Measurements from ENCODE around the gene GUCA2A.

GUCA2A gene

GRCh38 chr1:42145764-42146625 is 18.6 kb downstream of the GUCA2A start:
- H3K4me3 ChIP-seq (ENCODE audit: low read depth, low read length): no peak overlapping the region
- DNase-seq (ENCODE audit: low read depth): no peak
- no peak for TF ChIP-seq CTCF (conservative IDR thresholded peaks at IDR 0.05; ENCODE audit: low read depth, low read length)

DNA sequence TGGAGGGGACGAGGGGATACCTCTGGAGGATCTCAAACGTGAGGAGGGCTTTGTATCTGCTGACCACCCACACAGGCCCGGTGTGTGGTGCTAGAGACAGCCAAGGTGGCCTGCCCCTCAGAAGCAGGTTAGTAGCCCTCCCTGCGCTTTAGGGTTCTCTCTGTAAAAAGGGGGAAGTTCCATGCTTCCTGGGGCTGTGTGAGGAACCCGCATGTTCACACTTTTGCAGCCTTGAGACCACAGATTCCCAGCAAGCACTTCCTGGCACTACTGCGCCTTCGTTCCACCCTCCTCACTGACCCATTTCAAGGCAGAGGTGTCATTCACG is 19.2 kb downstream of the GUCA2A start:
- no peak for TF ChIP-seq CTCF (conservative IDR thresholded peaks at IDR 0.05; ENCODE audit: low read depth, low read length)
- no peak for DNase-seq (ENCODE audit: low read depth)
- no peak overlapping the region for H3K4me3 ChIP-seq (ENCODE audit: low read depth, low read length)

DNA sequence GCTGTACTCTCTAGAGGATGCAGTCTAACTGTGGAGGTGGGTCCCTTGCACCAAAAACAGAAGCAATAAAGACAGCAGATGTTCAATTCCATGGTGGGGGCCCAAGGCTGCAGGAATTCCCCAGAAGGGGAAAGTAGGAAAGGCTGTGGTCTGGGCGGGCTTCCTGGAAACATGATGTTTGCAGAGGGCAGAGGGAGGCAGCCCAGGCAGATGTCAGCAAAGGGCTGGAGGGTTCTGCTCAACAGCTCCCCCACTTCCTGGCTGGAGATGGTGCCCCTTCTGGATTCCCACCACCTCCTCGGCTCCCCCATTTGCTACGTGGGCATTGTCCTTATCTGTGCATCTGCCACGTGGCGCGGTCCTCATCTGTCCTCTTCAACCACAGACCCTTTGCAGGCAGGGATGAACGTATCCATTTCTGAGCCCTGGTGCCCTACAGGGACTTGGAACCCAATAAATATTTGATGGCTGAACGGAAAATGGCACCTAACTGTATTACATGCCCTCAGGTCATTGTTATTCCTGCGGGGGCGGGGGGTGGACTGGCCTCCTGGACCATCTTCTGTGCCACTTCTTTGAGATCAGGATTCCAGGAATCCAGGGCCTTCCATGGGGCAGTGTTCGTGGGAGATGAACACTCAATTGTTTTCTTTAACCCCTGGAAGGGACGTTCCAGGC is 19.7 kb downstream of the GUCA2A start:
- no peak for DNase-seq (ENCODE audit: low read depth)
- TF ChIP-seq CTCF (conservative IDR thresholded peaks at IDR 0.05; ENCODE audit: low read depth, low read length): no peak
- H3K4me3 ChIP-seq (ENCODE audit: low read depth, low read length): no peak overlapping the region

DNA sequence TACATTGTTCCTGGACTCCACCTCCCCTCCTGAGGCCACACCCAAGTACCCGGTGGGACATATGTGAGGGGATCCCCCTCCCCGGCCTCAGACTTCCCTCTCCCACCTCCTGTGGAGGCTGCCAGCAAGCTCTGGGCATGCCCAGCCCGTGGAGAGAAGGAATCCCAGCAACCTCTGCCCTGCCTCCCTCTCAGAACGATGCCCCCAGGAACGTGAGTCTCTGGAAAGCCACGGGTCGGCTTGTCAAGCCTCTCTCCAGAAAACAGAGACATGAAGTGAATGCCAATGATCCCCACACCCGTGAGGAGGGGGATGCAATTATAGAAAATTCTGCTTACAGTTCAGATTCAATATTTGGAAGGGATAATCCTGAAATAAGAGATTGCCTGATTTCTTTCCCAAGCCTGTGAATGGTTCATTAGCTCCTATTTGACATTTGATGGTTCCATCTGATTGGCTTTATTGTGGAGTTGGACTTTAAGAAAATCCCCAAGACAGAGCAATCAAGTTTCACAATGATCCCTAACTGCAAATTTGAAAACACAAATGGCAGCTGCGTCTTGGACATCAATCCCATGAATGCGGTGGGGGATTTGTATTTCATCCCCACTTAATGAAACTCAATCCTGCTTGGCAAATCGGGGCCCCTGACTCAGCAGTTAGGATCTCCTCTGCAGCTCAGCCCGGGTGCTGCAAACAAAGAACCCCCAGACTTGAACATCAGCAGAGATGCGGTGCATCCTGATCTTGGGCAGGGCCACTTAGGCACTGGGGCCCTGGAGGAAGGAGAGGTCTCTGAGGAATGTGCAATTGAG is 20.4 kb downstream of the GUCA2A start:
- no peak for DNase-seq (ENCODE audit: low read depth)
- no peak overlapping the region for H3K4me3 ChIP-seq (ENCODE audit: low read depth, low read length)
- no peak for TF ChIP-seq CTCF (conservative IDR thresholded peaks at IDR 0.05; ENCODE audit: low read depth, low read length)

- TF ChIP-seq CTCF (conservative IDR thresholded peaks at IDR 0.05; ENCODE audit: low read depth, low read length): no peak
- DNase-seq (ENCODE audit: low read depth): peak; percentile 7
Measured at GRCh38 chr1:42142894-42143675, 21.5 kb downstream of the GUCA2A start.

GRCh38 chr1:42141978-42142377 is 22.6 kb downstream of the GUCA2A start:
- no peak overlapping the region for H3K4me3 ChIP-seq (ENCODE audit: low read depth, low read length)
- TF ChIP-seq CTCF (conservative IDR thresholded peaks at IDR 0.05; ENCODE audit: low read depth, low read length): no peak
- no peak for DNase-seq (ENCODE audit: low read depth)

More at GRCh38 chr1:42142894-42143675, 21.5 kb downstream of the GUCA2A start:
- no peak overlapping the region for H3K4me3 ChIP-seq (ENCODE audit: low read depth, low read length)
